Measurements from ENCODE around the gene ALG12. TPM values are rescaled to one million over a fixed set of nuclear protein-coding genes. Genes with fewer than 3 reads are reported as not detected.

ALG12 gene
- polyA plus RNA-seq, 1 donor from 2014 or later = 14.3 TPM

DNA sequence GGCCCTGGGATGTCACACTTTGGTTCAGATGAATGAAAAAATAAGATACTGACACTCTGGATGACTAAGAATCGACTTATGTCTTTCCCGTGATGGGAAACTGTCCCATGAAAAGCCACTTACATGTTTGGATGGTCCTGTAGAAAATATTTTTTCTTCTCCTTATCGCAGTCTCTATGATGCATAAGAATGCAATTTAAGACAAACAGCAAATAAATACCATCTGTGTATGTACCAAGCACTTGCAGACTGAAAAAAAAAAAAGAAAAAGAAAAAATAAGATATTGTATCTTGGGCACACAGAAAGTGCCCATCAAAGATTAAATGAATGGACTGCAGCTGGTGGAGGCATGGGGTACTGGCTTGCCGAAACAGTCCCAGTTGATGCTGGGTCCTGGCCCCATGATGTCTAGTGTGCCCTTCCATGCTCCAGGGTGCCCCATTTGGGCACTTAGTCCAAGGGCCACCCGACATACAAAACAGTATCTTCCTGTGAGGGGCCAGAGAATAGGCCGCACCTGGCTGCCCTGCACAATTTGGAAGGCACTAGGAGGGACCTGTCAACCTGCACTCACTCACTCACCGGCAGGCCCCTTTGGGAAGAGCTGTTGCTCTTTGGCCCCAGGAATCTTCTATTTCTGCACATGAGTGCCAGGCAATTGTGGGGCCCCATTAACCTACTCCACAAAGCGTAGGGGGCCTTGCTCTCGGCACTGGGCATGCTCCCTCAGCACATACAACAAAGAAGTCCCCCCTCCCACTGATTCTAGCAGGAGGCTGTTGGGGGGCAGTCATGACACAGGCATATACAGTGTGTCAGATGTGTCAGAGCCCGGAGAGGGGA, 67.1 kb downstream of the ALG12 start:
- no peak for TF ChIP-seq SMC3 (conservative IDR thresholded peaks at IDR 0.05; ENCODE audit: poor library complexity)
- TF ChIP-seq TAF1 (IDR thresholded peaks at IDR 0.05; ENCODE audit: low read depth) = no peak
- no peak for TF ChIP-seq MXI1 (conservative IDR thresholded peaks at IDR 0.05; ENCODE audit: poor library complexity, severe bottlenecking)
- TF ChIP-seq, protein P1, sequence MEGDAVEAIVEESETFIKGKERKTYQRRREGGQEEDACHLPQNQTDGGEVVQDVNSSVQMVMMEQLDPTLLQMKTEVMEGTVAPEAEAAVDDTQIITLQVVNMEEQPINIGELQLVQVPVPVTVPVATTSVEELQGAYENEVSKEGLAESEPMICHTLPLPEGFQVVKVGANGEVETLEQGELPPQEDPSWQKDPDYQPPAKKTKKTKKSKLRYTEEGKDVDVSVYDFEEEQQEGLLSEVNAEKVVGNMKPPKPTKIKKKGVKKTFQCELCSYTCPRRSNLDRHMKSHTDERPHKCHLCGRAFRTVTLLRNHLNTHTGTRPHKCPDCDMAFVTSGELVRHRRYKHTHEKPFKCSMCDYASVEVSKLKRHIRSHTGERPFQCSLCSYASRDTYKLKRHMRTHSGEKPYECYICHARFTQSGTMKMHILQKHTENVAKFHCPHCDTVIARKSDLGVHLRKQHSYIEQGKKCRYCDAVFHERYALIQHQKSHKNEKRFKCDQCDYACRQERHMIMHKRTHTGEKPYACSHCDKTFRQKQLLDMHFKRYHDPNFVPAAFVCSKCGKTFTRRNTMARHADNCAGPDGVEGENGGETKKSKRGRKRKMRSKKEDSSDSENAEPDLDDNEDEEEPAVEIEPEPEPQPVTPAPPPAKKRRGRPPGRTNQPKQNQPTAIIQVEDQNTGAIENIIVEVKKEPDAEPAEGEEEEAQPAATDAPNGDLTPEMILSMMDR (IDR thresholded peaks at IDR 0.05; ENCODE audit: poor library complexity, severe bottlenecking) = no peak
- TF ChIP-seq, protein P2, sequence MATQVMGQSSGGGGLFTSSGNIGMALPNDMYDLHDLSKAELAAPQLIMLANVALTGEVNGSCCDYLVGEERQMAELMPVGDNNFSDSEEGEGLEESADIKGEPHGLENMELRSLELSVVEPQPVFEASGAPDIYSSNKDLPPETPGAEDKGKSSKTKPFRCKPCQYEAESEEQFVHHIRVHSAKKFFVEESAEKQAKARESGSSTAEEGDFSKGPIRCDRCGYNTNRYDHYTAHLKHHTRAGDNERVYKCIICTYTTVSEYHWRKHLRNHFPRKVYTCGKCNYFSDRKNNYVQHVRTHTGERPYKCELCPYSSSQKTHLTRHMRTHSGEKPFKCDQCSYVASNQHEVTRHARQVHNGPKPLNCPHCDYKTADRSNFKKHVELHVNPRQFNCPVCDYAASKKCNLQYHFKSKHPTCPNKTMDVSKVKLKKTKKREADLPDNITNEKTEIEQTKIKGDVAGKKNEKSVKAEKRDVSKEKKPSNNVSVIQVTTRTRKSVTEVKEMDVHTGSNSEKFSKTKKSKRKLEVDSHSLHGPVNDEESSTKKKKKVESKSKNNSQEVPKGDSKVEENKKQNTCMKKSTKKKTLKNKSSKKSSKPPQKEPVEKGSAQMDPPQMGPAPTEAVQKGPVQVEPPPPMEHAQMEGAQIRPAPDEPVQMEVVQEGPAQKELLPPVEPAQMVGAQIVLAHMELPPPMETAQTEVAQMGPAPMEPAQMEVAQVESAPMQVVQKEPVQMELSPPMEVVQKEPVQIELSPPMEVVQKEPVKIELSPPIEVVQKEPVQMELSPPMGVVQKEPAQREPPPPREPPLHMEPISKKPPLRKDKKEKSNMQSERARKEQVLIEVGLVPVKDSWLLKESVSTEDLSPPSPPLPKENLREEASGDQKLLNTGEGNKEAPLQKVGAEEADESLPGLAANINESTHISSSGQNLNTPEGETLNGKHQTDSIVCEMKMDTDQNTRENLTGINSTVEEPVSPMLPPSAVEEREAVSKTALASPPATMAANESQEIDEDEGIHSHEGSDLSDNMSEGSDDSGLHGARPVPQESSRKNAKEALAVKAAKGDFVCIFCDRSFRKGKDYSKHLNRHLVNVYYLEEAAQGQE (IDR thresholded peaks at IDR 0.05; ENCODE audit: borderline replicate concordance) = no peak
- no peak overlapping the region for H3K9ac ChIP-seq (ENCODE audit: low read length)
- no peaks in the 10 kb centered on the region for H4K20me1 ChIP-seq (ENCODE audit: insufficient read depth)
- H2AFZ ChIP-seq (ENCODE audit: low read depth, low read length) = no peak overlapping the region
- H3K4me2 ChIP-seq (ENCODE audit: low read length) = no peak overlapping the region
- no peaks in the 10 kb centered on the region for H3K9me2 ChIP-seq (ENCODE audit: insufficient read depth, low read length)
- H3K36me3 ChIP-seq (ENCODE audit: insufficient read depth, low read length) = no peaks in the 10 kb centered on the region
- peaks cover 51% of the 10 kb centered on the region for H3K27me3 ChIP-seq (ENCODE audit: insufficient read depth, low read depth, low read length)
- no peaks in the 10 kb centered on the region for H3K9me3 ChIP-seq (ENCODE audit: low read length)
- no peak overlapping the region for H3K27ac ChIP-seq (ENCODE audit: low read length)
- no peak overlapping the region for H3K4me3 ChIP-seq (ENCODE audit: low read length)
- no peaks in the 10 kb centered on the region for H3F3A ChIP-seq (ENCODE audit: insufficient read depth, low read length, poor library complexity, severe bottlenecking)
- peaks cover 21% of the 10 kb centered on the region for H3K79me2 ChIP-seq (replicated peaks; ENCODE audit: insufficient read depth, low read length)

Small RNAs within 50 kb of the gene (small RNA-seq; reads per million reads assigned to genes)
- gene MIR6821 = 0 reads per million in 3 experiments

Other genes starting within 250 kb of the ALG12 start
- gene BRD1, start 90.6 kb downstream of the ALG12 start, polyA plus RNA-seq = 79.3 and 92.1 TPM in 2 replicates
- gene ZBED4, start 64.6 kb downstream of the ALG12 start, polyA plus RNA-seq = 15.0 and 17.8 TPM in 2 replicates
- 83.2 and 97.3 TPM in 2 replicates for gene CRELD2, start 196 bp upstream of the ALG12 start, polyA plus RNA-seq
- 28.7 and 32.6 TPM in 2 replicates for gene PIM3, start 42.3 kb upstream of the ALG12 start, polyA plus RNA-seq
- gene IL17REL, start 94.3 kb upstream of the ALG12 start, polyA plus RNA-seq = not detected in 2 replicates
- gene TTLL8, start 139.9 kb upstream of the ALG12 start, polyA plus RNA-seq = not detected in 2 replicates
- not detected in 2 replicates for gene MLC1, start 167.0 kb upstream of the ALG12 start, polyA plus RNA-seq
- not detected in 2 replicates for gene MOV10L1, start 171.6 kb upstream of the ALG12 start, polyA plus RNA-seq

Measured in neural cell (in vitro differentiated cells).